Right lobe of liver (tissue), 4 donors: ENCODE data around the gene LILRA6.
"Not testable (repeated sequence)": the region's sequence is repeated elsewhere in the genome, so short reads cannot be mapped to it uniquely, and the experiment has no call there.

ENCODE experiments used
- CTCF ChIP-seq, 4 donors: fragments of 200-600 bp in 3 of 4; fragments of 450-650 bp in 1 of 4; IDR thresholded peaks; one replicate each; pipeline versions ENCODE4 v1.5.1 to v1.8.0; 2016 to 2022; ENCODE audit warnings: antibody characterized with exemption in 4 of 4, mild to moderate bottlenecking in 2 of 4
- POLR2A ChIP-seq: fragments of 450-650 bp; IDR thresholded peaks from one replicate; pipeline ENCODE4 v1.6.1; 2017; ENCODE audit warnings: antibody characterized with exemption, mild to moderate bottlenecking
- donor health status: DM: no; HTN: no; CAD: no.
- donor health status: DM: no; HTN: no; CAD: no.
- donor health status: DM: no; HTN: yes; CAD: no.

- TF ChIP-seq CTCF (IDR thresholded peaks at IDR 0.05); POLR2A: not testable (repeated sequence)
Observed at GRCh38 chr19:54280025-54280424, 37.4 kb upstream of the LILRA6 start.
